ENCODE data around the gene CACNA1C.

CACNA1C gene

DNA sequence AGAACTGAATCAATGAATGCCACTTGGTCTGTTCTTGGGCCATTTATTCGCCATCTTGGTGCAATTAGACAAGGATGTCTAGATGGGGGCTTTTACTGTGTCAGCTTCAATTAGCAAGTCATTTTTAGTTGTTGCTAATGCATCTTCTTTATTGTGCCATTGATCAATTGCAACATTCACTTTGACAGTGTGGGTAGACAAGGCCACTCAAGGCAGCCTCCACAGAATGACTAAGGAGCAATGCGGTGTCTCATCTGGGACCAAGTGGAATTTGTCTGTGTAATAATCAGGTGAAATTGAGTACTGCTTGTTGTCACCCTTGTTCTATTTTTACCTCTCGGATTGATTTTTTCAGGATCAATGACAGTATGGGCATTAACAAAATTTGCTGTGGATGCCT, 275.9 kb downstream of the CACNA1C start:
- DNase-seq: no peak

GRCh38 chr12:2329661-2330210, 276.9 kb downstream of the CACNA1C start:
- no peak for DNase-seq

GRCh38 chr12:2332236-2332635, 279.4 kb downstream of the CACNA1C start:
- no peak for DNase-seq

GRCh38 chr12:2332947-2333346, 280.2 kb downstream of the CACNA1C start:
- DNase-seq: no peak

- no peak for DNase-seq
These were observed 280.9 kb downstream of the CACNA1C start for GRCh38 chr12:2333491-2334195.

GRCh38 chr12:2334271-2334670, 281.5 kb downstream of the CACNA1C start:
- DNase-seq: no peak

- no peak for DNase-seq
These were observed 281.9 kb downstream of the CACNA1C start for GRCh38 chr12:2334689-2335088.

GRCh38 chr12:2335109-2335508, 282.3 kb downstream of the CACNA1C start:
- DNase-seq: no peak

- DNase-seq: no peak
These were observed 282.7 kb downstream of the CACNA1C start for GRCh38 chr12:2335513-2335912.

- DNase-seq: no peak
These were observed 283.1 kb downstream of the CACNA1C start for GRCh38 chr12:2335916-2336315.

- no peak for DNase-seq
These were observed 283.6 kb downstream of the CACNA1C start for GRCh38 chr12:2336409-2336829.

- DNase-seq: no peak
These were observed 284.5 kb downstream of the CACNA1C start for GRCh38 chr12:2337031-2338010.

DNA sequence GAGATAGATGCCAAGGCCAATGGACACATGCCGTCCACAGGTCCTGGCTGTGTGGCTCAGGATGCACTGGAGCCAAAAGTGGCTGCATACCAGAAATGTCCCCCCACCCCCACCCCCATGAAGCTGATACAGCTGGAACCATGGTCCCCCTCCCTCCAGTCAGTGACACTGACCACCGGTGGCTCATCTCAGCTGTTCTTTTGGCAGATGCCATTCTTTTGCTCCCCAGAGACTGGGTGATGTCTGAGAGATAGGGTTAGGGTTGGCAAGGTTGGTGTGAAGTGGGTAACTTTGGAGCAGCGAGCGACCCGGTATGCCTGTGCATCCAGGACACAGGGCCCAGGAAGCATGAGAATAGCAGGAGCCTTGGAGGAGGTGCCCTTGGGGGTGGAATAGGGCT, 285.6 kb downstream of the CACNA1C start:
- DNase-seq: no peak

DNA sequence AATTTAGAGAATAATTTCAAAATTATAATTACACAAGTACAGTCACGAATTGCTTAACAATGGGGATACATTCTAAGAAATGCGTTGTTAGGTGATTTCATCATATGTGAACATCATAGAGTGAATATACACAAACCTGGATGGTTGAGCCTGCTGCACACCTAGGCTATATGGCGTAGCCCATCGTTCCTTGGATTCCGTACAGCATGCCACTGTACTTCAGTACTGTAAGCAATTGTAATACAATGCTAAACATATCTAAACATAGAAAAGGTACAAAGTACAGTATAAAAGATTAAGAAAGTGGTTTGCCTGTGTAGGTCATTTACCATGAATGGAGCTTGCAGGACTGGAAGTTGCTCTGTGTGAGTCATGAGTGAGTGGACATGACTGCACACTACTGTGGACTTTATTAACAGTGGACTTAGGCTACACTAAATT, 286.2 kb downstream of the CACNA1C start:
- no peak for DNase-seq

GRCh38 chr12:2341051-2341751, 288.4 kb downstream of the CACNA1C start:
- no peak for DNase-seq

GRCh38 chr12:2341871-2342270, 289.1 kb downstream of the CACNA1C start:
- DNase-seq: no peak

GRCh38 chr12:2343681-2344080, 290.9 kb downstream of the CACNA1C start:
- DNase-seq: no peak

DNA sequence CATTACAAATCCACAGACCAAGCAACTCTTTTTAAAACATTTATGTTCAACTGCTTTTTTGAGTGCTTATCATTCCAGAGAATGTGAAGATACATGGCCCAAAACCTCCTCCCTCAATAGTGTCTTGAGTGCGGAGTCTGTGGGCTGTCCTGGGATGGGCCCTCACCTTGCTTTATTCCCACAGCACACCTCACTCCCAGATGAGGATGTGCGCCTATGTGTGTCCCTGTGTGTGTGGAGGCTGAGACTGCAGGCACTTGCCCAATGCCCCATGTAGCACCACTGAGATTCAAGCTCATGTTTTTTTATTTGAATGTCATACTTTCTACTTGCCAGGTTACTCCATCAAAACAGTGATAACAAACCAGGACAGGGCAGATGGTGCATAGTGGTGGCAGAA, 291.7 kb downstream of the CACNA1C start:
- DNase-seq: no peak

- DNase-seq: no peak
These were observed 292.1 kb downstream of the CACNA1C start for GRCh38 chr12:2344885-2345284.

DNA sequence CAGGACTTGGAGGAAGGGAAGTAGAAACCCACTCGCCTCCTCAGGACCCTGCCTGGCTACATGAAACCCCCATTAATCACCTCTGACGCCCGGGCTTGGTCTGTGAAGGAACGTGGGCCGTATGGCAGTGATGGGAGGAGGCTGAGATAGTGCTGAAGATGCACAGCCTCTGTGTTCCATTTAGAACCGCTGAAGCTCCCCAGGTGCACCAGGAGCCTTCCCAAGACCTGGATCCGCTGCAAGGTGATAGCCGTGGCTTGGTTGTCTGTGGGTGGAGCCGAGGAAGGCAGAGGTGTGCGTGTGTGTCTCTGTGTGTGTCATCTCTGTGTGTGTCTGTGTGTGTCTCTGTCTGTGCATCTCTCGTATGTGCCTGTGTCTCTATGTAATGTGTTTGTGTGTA, 293.1 kb downstream of the CACNA1C start:
- no peak for DNase-seq

DNA sequence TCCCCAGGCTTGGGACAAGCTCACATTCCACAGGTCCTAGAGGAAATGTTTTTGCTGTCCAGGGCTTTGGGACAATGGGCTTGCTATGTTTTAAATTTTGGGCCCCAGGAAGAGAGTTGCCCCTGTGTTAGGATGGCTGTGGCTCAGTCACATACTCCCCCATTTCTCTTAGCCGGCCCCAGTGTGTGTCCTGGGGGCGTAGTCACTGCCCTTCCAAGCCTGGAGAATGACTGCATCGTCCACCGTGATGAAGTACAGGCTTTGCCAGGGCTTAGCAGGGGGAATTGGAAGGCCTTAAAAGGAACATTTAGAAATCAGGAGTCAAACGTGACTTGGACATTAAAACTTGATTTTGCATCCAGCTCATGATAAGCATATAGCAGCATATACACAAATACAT, 293.6 kb downstream of the CACNA1C start:
- DNase-seq: no peak

DNA sequence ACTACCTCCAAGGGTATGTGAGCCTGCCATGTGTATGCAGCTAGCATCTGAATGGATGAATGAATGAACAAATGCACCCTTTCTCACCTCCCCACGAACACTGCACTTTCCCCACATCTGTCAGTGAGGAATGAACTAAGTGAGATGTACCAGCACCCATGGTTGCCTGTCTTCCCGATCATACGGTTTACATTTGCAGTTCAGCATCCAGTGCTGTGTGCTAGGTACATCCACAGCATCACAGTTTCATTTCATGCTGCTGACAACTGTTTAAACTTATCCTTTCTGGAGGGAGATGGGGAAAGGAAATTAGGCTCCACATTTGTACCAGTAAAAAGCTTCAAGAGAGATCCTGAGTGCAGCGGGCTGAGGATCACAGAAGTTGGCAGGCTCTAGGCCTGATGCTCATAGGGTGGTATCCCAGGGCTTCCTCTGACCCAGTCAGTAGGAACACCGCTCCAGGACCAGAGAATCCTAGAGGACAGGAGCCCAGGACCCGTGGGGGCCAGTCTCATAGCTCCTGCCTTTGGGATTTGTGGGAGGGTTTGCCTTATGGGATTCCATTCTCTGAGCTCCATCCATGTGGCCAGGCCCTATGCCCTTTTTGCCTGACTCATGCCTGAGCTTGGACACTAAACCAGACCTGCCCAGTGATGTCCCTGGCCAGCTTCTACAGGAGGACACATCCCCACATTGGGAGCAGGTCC, 294.5 kb downstream of the CACNA1C start:
- no peak for DNase-seq
